ENCODE data around the gene NR2F2.

NR2F2 gene

GRCh38 chr15:96323319-96324145 is 7.0 kb upstream of the NR2F2 start:
- TF ChIP-seq POLR2A (IDR thresholded peaks at IDR 0.05; ENCODE audit: low read length) (no peak), GATA1 (IDR thresholded peaks at IDR 0.05; ENCODE audit: low read depth, low read length) (no peak)
- DNase-seq, result no peak

- TF ChIP-seq POLR2A (IDR thresholded peaks at IDR 0.05; ENCODE audit: low read length) (no peak), GATA1 (IDR thresholded peaks at IDR 0.05; ENCODE audit: low read depth, low read length) (no peak)
- no peak for DNase-seq
Measured at GRCh38 chr15:96324192-96324895, 6.2 kb upstream of the NR2F2 start.

- TF ChIP-seq GATA1 (IDR thresholded peaks at IDR 0.05; ENCODE audit: low read depth, low read length), result no peak
- no peak for DNase-seq
Measured at GRCh38 chr15:96324940-96325540, 5.5 kb upstream of the NR2F2 start.

- DNase-seq, result no peak
- TF ChIP-seq GATA1 (IDR thresholded peaks at IDR 0.05; ENCODE audit: low read depth, low read length) (no peak), POLR2A (IDR thresholded peaks at IDR 0.05; ENCODE audit: low read length) (no peak)
Measured at GRCh38 chr15:96325541-96326327, 4.8 kb upstream of the NR2F2 start.

- DNase-seq, result no peak
- TF ChIP-seq GATA1 (IDR thresholded peaks at IDR 0.05; ENCODE audit: low read depth, low read length), result no peak
Measured at GRCh38 chr15:96326328-96327154, 4.0 kb upstream of the NR2F2 start.

GRCh38 chr15:96327155-96327741 is 3.3 kb upstream of the NR2F2 start:
- DNase-seq, result peak; percentile 8 to 17
- TF ChIP-seq POLR2A (IDR thresholded peaks at IDR 0.05; ENCODE audit: low read length) (no peak), GATA1 (IDR thresholded peaks at IDR 0.05; ENCODE audit: low read depth, low read length) (no peak)

- no peak for DNase-seq
- no peak for TF ChIP-seq POLR2A (IDR thresholded peaks at IDR 0.05; ENCODE audit: low read length)
- no peak for TF ChIP-seq GATA1 (IDR thresholded peaks at IDR 0.05; ENCODE audit: low read depth, low read length)
Measured at GRCh38 chr15:96328181-96328876, 2.2 kb upstream of the NR2F2 start.

- DNase-seq, result no peak
Measured at GRCh38 chr15:96328877-96329195, 1.7 kb upstream of the NR2F2 start.

GRCh38 chr15:96329403-96329981 is 1.0 kb upstream of the NR2F2 start:
- no peak for DNase-seq

More at GRCh38 chr15:96328877-96329195, 1.7 kb upstream of the NR2F2 start:
- TF ChIP-seq POLR2A (IDR thresholded peaks at IDR 0.05; ENCODE audit: low read length) (no peak), GATA1 (IDR thresholded peaks at IDR 0.05; ENCODE audit: low read depth, low read length) (no peak)

GRCh38 chr15:96330064-96330449 is 443 bp upstream of the NR2F2 start:
- no peak for TF ChIP-seq GATA1 (IDR thresholded peaks at IDR 0.05; ENCODE audit: low read depth, low read length)
- TF ChIP-seq POLR2A (IDR thresholded peaks at IDR 0.05; ENCODE audit: low read length), result no peak
- peak in 1 of 2 experiments; percentile 28 for DNase-seq

More at GRCh38 chr15:96329403-96329981, 1.0 kb upstream of the NR2F2 start:
- TF ChIP-seq POLR2A (IDR thresholded peaks at IDR 0.05; ENCODE audit: low read length) (no peak), GATA1 (IDR thresholded peaks at IDR 0.05; ENCODE audit: low read depth, low read length) (no peak)

GRCh38 chr15:96331144-96331944 is 844 bp downstream of the NR2F2 start:
- TF ChIP-seq GATA1 (IDR thresholded peaks at IDR 0.05; ENCODE audit: low read depth, low read length), result no peak
- TF ChIP-seq POLR2A (IDR thresholded peaks at IDR 0.05; ENCODE audit: low read length), result no peak

More at GRCh38 chr15:96331144-96331944, 844 bp downstream of the NR2F2 start:
- DNase-seq, result no peak
